ENCODE measurements around the gene ELAC1.

Gene ELAC1

GRCh38 chr18:51006061-51006818 is 38.4 kb downstream of the ELAC1 start:
- Histone ChIP-seq H3K4me3 (ENCODE audit: low read depth, low read length, poor library complexity, severe bottlenecking) (no peak overlapping the region), H3K27me3 (ENCODE audit: insufficient read depth, low read length) (no peaks in the 10 kb centered on the region), H3F3A (ENCODE audit: insufficient read depth, low read length) (no peaks in the 10 kb centered on the region), H3K36me3 (ENCODE audit: insufficient read depth, low read length) (no peaks in the 10 kb centered on the region), H3K4me2 (ENCODE audit: low read length) (no peak overlapping the region), H2AFZ (ENCODE audit: low read length) (no peak overlapping the region), H3K4me1 (ENCODE audit: insufficient read depth, low read length, severe bottlenecking) (no peaks in the 10 kb centered on the region), H3K9ac (ENCODE audit: low read length) (no peak overlapping the region), H3K79me2 (ENCODE audit: insufficient read depth, low read length) (no peaks in the 10 kb centered on the region), H4K20me1 (ENCODE audit: insufficient read depth, low read length) (no peaks in the 10 kb centered on the region), H3K9me2 (ENCODE audit: low read depth, low read length) (no peaks in the 10 kb centered on the region), H3K9me3 (ENCODE audit: low read length) (no peaks in the 10 kb centered on the region), H3K27ac (ENCODE audit: low read depth, low read length, poor library complexity, severe bottlenecking) (no peak overlapping the region)
- TF ChIP-seq EZH2 (IDR thresholded peaks at IDR 0.05; ENCODE audit: borderline replicate concordance, low read length) (no peak), CTCF (IDR thresholded peaks at IDR 0.05; ENCODE audit: low read length) (no peak)

GRCh38 chr18:51006948-51007789 is 39.3 kb downstream of the ELAC1 start:
- no peaks in the 10 kb centered on the region for H3K79me2 ChIP-seq (ENCODE audit: insufficient read depth, low read length)
- H3F3A ChIP-seq (ENCODE audit: insufficient read depth, low read length): no peaks in the 10 kb centered on the region
- no peaks in the 10 kb centered on the region for H3K36me3 ChIP-seq (ENCODE audit: insufficient read depth, low read length)
- H3K4me1 ChIP-seq (ENCODE audit: insufficient read depth, low read length, severe bottlenecking): no peaks in the 10 kb centered on the region
- H2AFZ ChIP-seq (ENCODE audit: low read length): no peak overlapping the region
- no peak overlapping the region for H3K9ac ChIP-seq (ENCODE audit: low read length)
- no peak overlapping the region for H3K4me3 ChIP-seq (ENCODE audit: low read depth, low read length, poor library complexity, severe bottlenecking)
- H3K4me2 ChIP-seq (ENCODE audit: low read length): no peak overlapping the region
- H3K27ac ChIP-seq (ENCODE audit: low read depth, low read length, poor library complexity, severe bottlenecking): no peak overlapping the region
- TF ChIP-seq CTCF (IDR thresholded peaks at IDR 0.05; ENCODE audit: low read length): no peak
- no peaks in the 10 kb centered on the region for H3K9me2 ChIP-seq (ENCODE audit: low read depth, low read length)
- no peaks in the 10 kb centered on the region for H4K20me1 ChIP-seq (ENCODE audit: insufficient read depth, low read length)
- no peaks in the 10 kb centered on the region for H3K9me3 ChIP-seq (ENCODE audit: low read length)
- no peaks in the 10 kb centered on the region for H3K27me3 ChIP-seq (ENCODE audit: insufficient read depth, low read length)

GRCh38 chr18:51007790-51008139 is 39.9 kb downstream of the ELAC1 start:
- Histone ChIP-seq H2AFZ (ENCODE audit: low read length) (no peak overlapping the region), H3K9me2 (ENCODE audit: low read depth, low read length) (no peaks in the 10 kb centered on the region), H3F3A (ENCODE audit: insufficient read depth, low read length) (no peaks in the 10 kb centered on the region), H3K27me3 (ENCODE audit: insufficient read depth, low read length) (no peaks in the 10 kb centered on the region), H4K20me1 (ENCODE audit: insufficient read depth, low read length) (no peaks in the 10 kb centered on the region), H3K4me1 (ENCODE audit: insufficient read depth, low read length, severe bottlenecking) (no peaks in the 10 kb centered on the region), H3K4me2 (ENCODE audit: low read length) (no peak overlapping the region), H3K36me3 (ENCODE audit: insufficient read depth, low read length) (no peaks in the 10 kb centered on the region), H3K27ac (ENCODE audit: low read depth, low read length, poor library complexity, severe bottlenecking) (no peak overlapping the region), H3K79me2 (ENCODE audit: insufficient read depth, low read length) (no peaks in the 10 kb centered on the region), H3K9me3 (ENCODE audit: low read length) (no peaks in the 10 kb centered on the region), H3K4me3 (ENCODE audit: low read depth, low read length, poor library complexity, severe bottlenecking) (no peak overlapping the region), H3K9ac (ENCODE audit: low read length) (no peak overlapping the region)
- TF ChIP-seq CTCF (IDR thresholded peaks at IDR 0.05; ENCODE audit: low read length) (no peak), EZH2 (IDR thresholded peaks at IDR 0.05; ENCODE audit: borderline replicate concordance, low read length) (no peak)
